NT2/D1 (cell line): Measurements from ENCODE around the gene STK24.

ENCODE experiments used
- SUZ12 ChIP-seq: IDR thresholded peaks from 2 replicates; pipeline ENCODE4 v1.6.1; 2011; ENCODE audit not compliant: insufficient read length, insufficient read depth; ENCODE audit errors: extremely low read depth
- YY1 ChIP-seq: IDR thresholded peaks from 2 replicates; pipeline ENCODE4 v1.6.1; 2011; ENCODE audit not compliant: insufficient read length, insufficient read depth

- TF ChIP-seq YY1: no peak
- TF ChIP-seq SUZ12: no peak
Observed at GRCh38 chr13:98445340-98446233, 131.3 kb downstream of the STK24 start.
